SHP77 treated with DMSO at 0.1 percent for 48 hours (cell line): Measurements from ENCODE around the gene HIPK3.

Source experiments
- DNase-seq: peaks from one replicate; lab custom pipeline; 2025; lab: John Stamatoyannopoulos, UW

The HIPK3 gene

GRCh38 chr11:33390944-33391892 is 134.0 kb downstream of the HIPK3 start:
- DNase-seq: no peak

- no peak for DNase-seq
These were observed 134.7 kb downstream of the HIPK3 start for GRCh38 chr11:33391893-33392251.

GRCh38 chr11:33394431-33395109 is 137.4 kb downstream of the HIPK3 start:
- no peak for DNase-seq

GRCh38 chr11:33396361-33396760 is 139.2 kb downstream of the HIPK3 start:
- no peak for DNase-seq

- DNase-seq: no peak
These were observed 142.2 kb downstream of the HIPK3 start for GRCh38 chr11:33399421-33399820.

GRCh38 chr11:33402066-33402465 is 144.9 kb downstream of the HIPK3 start:
- DNase-seq: no peak

- DNase-seq: no peak
These were observed 146.2 kb downstream of the HIPK3 start for GRCh38 chr11:33403344-33403743.

GRCh38 chr11:33405834-33406602 is 148.8 kb downstream of the HIPK3 start:
- DNase-seq: no peak
